Measurements from ENCODE around the gene CEND1.

DNA sequence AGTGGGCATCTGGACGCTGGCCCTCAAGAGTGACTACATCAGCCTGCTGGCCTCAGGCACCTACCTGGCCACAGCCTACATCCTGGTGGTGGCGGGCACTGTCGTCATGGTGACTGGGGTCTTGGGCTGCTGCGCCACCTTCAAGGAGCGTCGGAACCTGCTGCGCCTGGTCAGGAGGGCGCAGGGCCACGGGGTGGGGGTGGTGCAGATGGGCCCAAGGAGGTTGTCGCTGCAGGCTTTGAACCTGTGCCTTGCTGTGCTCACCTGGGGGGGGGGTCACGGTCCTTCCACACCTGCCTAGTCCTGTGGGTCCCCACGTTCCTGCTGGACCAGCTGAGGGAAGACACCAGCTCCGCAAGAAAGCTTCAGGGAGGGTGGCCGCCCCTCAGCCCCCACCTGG is 46.4 kb upstream of the CEND1 start:
- TF ChIP-seq, protein P1, sequence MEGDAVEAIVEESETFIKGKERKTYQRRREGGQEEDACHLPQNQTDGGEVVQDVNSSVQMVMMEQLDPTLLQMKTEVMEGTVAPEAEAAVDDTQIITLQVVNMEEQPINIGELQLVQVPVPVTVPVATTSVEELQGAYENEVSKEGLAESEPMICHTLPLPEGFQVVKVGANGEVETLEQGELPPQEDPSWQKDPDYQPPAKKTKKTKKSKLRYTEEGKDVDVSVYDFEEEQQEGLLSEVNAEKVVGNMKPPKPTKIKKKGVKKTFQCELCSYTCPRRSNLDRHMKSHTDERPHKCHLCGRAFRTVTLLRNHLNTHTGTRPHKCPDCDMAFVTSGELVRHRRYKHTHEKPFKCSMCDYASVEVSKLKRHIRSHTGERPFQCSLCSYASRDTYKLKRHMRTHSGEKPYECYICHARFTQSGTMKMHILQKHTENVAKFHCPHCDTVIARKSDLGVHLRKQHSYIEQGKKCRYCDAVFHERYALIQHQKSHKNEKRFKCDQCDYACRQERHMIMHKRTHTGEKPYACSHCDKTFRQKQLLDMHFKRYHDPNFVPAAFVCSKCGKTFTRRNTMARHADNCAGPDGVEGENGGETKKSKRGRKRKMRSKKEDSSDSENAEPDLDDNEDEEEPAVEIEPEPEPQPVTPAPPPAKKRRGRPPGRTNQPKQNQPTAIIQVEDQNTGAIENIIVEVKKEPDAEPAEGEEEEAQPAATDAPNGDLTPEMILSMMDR (optimal IDR thresholded peaks at IDR 0.05 in 1 of 3, IDR thresholded peaks at IDR 0.05 in 1 of 3, conservative IDR thresholded peaks at IDR 0.05 in 1 of 3; ENCODE audit: extremely low read depth in 1 of 3, insufficient read depth in 2 of 3, low read length in 3 of 3) = no peak
- no peak for TF ChIP-seq EZH2 (IDR thresholded peaks at IDR 0.05; ENCODE audit: low read length)

Data from keratinocyte (primary cell).